ENCODE measurements around the gene YTHDF1. TPM values are rescaled to one million over a fixed set of nuclear protein-coding genes. Genes with fewer than 3 reads are reported as not detected.

The YTHDF1 gene
- total and polyA plus RNA-seq, 2 of the 4 experiments (the other 2 are of a cell fraction) = 10.9 to 22.6 TPM

DNA sequence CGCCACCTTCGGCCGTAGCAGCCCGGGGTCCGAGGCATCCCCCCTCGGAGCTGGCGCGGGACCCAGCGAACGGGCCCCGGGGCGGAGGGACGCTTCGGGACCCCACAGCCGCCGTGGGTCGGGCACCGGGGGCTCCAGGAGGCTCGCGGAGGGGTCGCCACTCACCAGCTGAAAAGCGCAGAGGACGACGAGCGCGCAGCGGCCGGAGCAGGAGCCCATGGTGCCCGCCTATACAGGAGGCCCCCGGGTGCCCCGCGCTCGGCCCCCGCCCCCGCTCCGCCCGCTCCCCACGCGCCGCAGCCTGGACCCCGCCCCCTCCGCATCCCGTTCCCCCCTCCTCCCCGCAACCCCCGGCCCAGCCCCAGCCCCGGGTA lies 38.3 kb upstream of the YTHDF1 start, which contains the start of gene NKAIN4:
NKAIN4 (minus strand) TSS at position 232 of the 374 bp plus-strand sequence; CDS start at position 219, 13 bp downstream.
- dilution Hi-C loops (cut with HindIII; ENCODE audit: low sequenced_read_pairs, unreplicated experiment) = no loop called here
- in situ Hi-C loops (cut with MboI; ENCODE audit: low sequenced_read_pairs) = no loop called here
- H4K91ac ChIP-seq (ENCODE audit: insufficient read depth, low read depth, low read length) = no peak within 1 kb of the TSS
- peaks cover 1% of the 10 kb centered on the region; the same call in 1 of the 2 replicates for H3K9me3 ChIP-seq (ENCODE audit: control insufficient read depth, insufficient read depth, low read length)
- H3K4me3 ChIP-seq (ENCODE audit: insufficient read depth, low read depth, low read length) = no peak within 1 kb of the TSS; the same call in 1 of the 2 replicates
- ATAC-seq (ENCODE audit: low read depth) = no peak
- H2BK20ac ChIP-seq (ENCODE audit: low read depth, low read length) = no peak within 1 kb of the TSS
- no peak within 1 kb of the TSS for H2BK120ac ChIP-seq (ENCODE audit: low read depth, low read length)
- no peak within 1 kb of the TSS for H3K4ac ChIP-seq (ENCODE audit: low read depth, low read length)
- H3K9ac ChIP-seq (ENCODE audit: low read depth, low read length) = no peak within 1 kb of the TSS
- WGBS, 2 experiments (ENCODE audit: extremely low coverage in 2 of 2, insufficient read length in 1 of 2) = 3% methylated on average over 22 of the region's 46 CpGs; no CpG with 5 or more reads in 1 of the 2 experiments
- no peaks in the 10 kb centered on the region for H3K79me1 ChIP-seq (ENCODE audit: low read depth in 1 of 2, low read length in 2 of 2)
- H3K27me3 ChIP-seq (ENCODE audit: control insufficient read depth, insufficient read depth, low read length) = peaks cover 79% of the 10 kb centered on the region
- no peak within 1 kb of the TSS; the same call in 1 of the 2 replicates for H3K4me2 ChIP-seq (ENCODE audit: low read depth, low read length)
- intact Hi-C loops (cut with micrococcal nuclease) = no loop called here
- H2AK5ac ChIP-seq (ENCODE audit: low read depth, low read length) = no peak within 1 kb of the TSS
- DNase-seq = no peak
- CTCF ChIA-PET = no interaction called here
- no TSS peak for BruUV-seq (replicated peaks)
- peak within 1 kb of the TSS; percentile 42 for H2AK9ac ChIP-seq (replicated peaks; ENCODE audit: low read depth, low read length, poor library complexity)
- H2AFZ ChIP-seq (replicated peaks; ENCODE audit: low read length, poor library complexity) = peak within 1 kb of the TSS; percentile 72
- no peak within 1 kb of the TSS for H3K56ac ChIP-seq (ENCODE audit: extremely low read depth, insufficient read depth, low read length)
- TF ChIP-seq RAD21 (IDR thresholded peaks at IDR 0.05; ENCODE audit: low read length) = no peak
- TF ChIP-seq, protein P1, sequence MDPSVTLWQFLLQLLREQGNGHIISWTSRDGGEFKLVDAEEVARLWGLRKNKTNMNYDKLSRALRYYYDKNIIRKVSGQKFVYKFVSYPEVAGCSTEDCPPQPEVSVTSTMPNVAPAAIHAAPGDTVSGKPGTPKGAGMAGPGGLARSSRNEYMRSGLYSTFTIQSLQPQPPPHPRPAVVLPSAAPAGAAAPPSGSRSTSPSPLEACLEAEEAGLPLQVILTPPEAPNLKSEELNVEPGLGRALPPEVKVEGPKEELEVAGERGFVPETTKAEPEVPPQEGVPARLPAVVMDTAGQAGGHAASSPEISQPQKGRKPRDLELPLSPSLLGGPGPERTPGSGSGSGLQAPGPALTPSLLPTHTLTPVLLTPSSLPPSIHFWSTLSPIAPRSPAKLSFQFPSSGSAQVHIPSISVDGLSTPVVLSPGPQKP (IDR thresholded peaks at IDR 0.05; ENCODE audit: borderline replicate concordance, low read depth, low read length) = no peak
- POLR2A ChIA-PET (ENCODE audit: unreplicated experiment) = no interaction called here
- no peak within 1 kb of the TSS for H2BK5ac ChIP-seq (ENCODE audit: low read depth, low read length, poor library complexity, severe bottlenecking)
- no peaks in the 10 kb centered on the region for H3K36me3 ChIP-seq (ENCODE audit: control insufficient read depth, insufficient read depth, low read length)
- no peak within 1 kb of the TSS for H3K18ac ChIP-seq (ENCODE audit: low read depth, low read length)
- no peaks in the 10 kb centered on the region for H3K4me1 ChIP-seq (ENCODE audit: control insufficient read depth, insufficient read depth, low read length)
- no peak within 1 kb of the TSS for H3K14ac ChIP-seq (replicated peaks; ENCODE audit: low read depth, low read length)
- no peak within 1 kb of the TSS for H3K23ac ChIP-seq (ENCODE audit: low read depth, low read length)
- H3K9me1 ChIP-seq (ENCODE audit: insufficient read depth, low read length) = no peaks in the 10 kb centered on the region
- no peak within 1 kb of the TSS for H4K8ac ChIP-seq (ENCODE audit: low read depth in 2 of 2, low read length in 2 of 2)
- H2BK15ac ChIP-seq (ENCODE audit: low read depth, low read length) = no peak within 1 kb of the TSS
- no peak within 1 kb of the TSS for H4K5ac ChIP-seq (ENCODE audit: low read depth, low read length)
- no peak within 1 kb of the TSS for H3K27ac ChIP-seq (ENCODE audit: insufficient read depth, low read length)
- no peaks in the 10 kb centered on the region; the same call in 1 of the 2 replicates for H4K20me1 ChIP-seq (ENCODE audit: insufficient read depth, low read length)
